Measurements from ENCODE around the gene UGT2A1.

UGT2A1 gene

GRCh38 chr4:69649207-69649606 lies 3.8 kb downstream of the UGT2A1 start:
- no peak for TF ChIP-seq CTCF (IDR thresholded peaks at IDR 0.05; ENCODE audit: low read depth, low read length, missing control alignments)
- DNase-seq: no peak
- no peaks in the 10 kb centered on the region for H3K27me3 ChIP-seq (replicated peaks)
- in situ Hi-C loops (cut with HindIII; ENCODE audit: low pct_ligation_motif_present, low sequenced_read_pairs): no loop called here
- H3K4me3 ChIP-seq (ENCODE audit: low read depth, low read length): no peak overlapping the region
- H3K36me3 ChIP-seq (replicated peaks): no peaks in the 10 kb centered on the region
- H3K27ac ChIP-seq: no peak overlapping the region

GRCh38 chr4:69642961-69643360 lies 10.1 kb downstream of the UGT2A1 start:
- no peak for DNase-seq
- TF ChIP-seq CTCF (IDR thresholded peaks at IDR 0.05; ENCODE audit: low read depth, low read length, missing control alignments): no peak

GRCh38 chr4:69640289-69640688 lies 12.8 kb downstream of the UGT2A1 start:
- in situ Hi-C loops (cut with HindIII; ENCODE audit: low pct_ligation_motif_present, low sequenced_read_pairs): no loop called here
- Histone ChIP-seq H3K36me3 (replicated peaks) (no peaks in the 10 kb centered on the region), H3K4me3 (ENCODE audit: low read depth, low read length) (no peak overlapping the region), H3K27me3 (replicated peaks) (no peaks in the 10 kb centered on the region), H3K27ac (no peak overlapping the region)
- no peak for TF ChIP-seq CTCF (IDR thresholded peaks at IDR 0.05; ENCODE audit: low read depth, low read length, missing control alignments)
- no peak for DNase-seq

More at GRCh38 chr4:69642961-69643360, 10.1 kb downstream of the UGT2A1 start:
- in situ Hi-C loops (cut with HindIII; ENCODE audit: low pct_ligation_motif_present, low sequenced_read_pairs): no loop called here
- no peaks in the 10 kb centered on the region for H3K27me3 ChIP-seq (replicated peaks)
- H3K27ac ChIP-seq: no peak overlapping the region
- H3K4me3 ChIP-seq (ENCODE audit: low read depth, low read length): no peak overlapping the region
- no peaks in the 10 kb centered on the region for H3K36me3 ChIP-seq (replicated peaks)

- Histone ChIP-seq H3K27ac (no peak within 1 kb of the TSS), H3K4me3 (ENCODE audit: low read depth, low read length) (no peak within 1 kb of the TSS), H3K27me3 (replicated peaks) (no peaks in the 10 kb centered on the region), H3K36me3 (replicated peaks) (no peaks in the 10 kb centered on the region)
- TF ChIP-seq CTCF (IDR thresholded peaks at IDR 0.05; ENCODE audit: low read depth, low read length, missing control alignments): no peak
- DNase-seq: no peak
- in situ Hi-C loops (cut with HindIII; ENCODE audit: low pct_ligation_motif_present, low sequenced_read_pairs): no loop called here
Measured at GRCh38 chr4:69639542-69639941, 13.5 kb downstream of the UGT2A1 start, which contains the start of gene UGT2A2. Gene UGT2A2 (minus strand): TSS chr4:69639642. CDS start chr4:69639640, 2 bp downstream.

GRCh38 chr4:69617083-69617694 lies 35.9 kb downstream of the UGT2A1 start:
- Histone ChIP-seq H3K4me3 (ENCODE audit: low read depth, low read length) (no peak overlapping the region), H3K27me3 (replicated peaks) (no peaks in the 10 kb centered on the region), H3K36me3 (replicated peaks) (no peaks in the 10 kb centered on the region), H3K27ac (no peak overlapping the region)
- in situ Hi-C loops (cut with HindIII; ENCODE audit: low pct_ligation_motif_present, low sequenced_read_pairs): no loop called here
- peak; percentile 45 for DNase-seq
- peak; percentile 50 for TF ChIP-seq CTCF (IDR thresholded peaks at IDR 0.05; ENCODE audit: low read depth, low read length, missing control alignments)

GRCh38 chr4:69610484-69610883 lies 42.6 kb downstream of the UGT2A1 start:
- Histone ChIP-seq H3K36me3 (replicated peaks) (no peaks in the 10 kb centered on the region), H3K4me3 (ENCODE audit: low read depth, low read length) (no peak overlapping the region), H3K27me3 (replicated peaks) (no peaks in the 10 kb centered on the region), H3K27ac (no peak overlapping the region)
- no peak for DNase-seq
- in situ Hi-C loops (cut with HindIII; ENCODE audit: low pct_ligation_motif_present, low sequenced_read_pairs): no loop called here
- no peak for TF ChIP-seq CTCF (IDR thresholded peaks at IDR 0.05; ENCODE audit: low read depth, low read length, missing control alignments)

All from brain microvascular endothelial cell (primary cell).